ENCODE results near the gene STAT4.

Gene STAT4

GRCh38 chr2:191050640-191050987 is 100.2 kb downstream of the STAT4 start:
- in situ Hi-C loops (cut with HindIII; ENCODE audit: low sequenced_read_pairs): no loop called here
- no peak overlapping the region for H3K4me3 ChIP-seq (ENCODE audit: low read depth, low read length)
- no peak for DNase-seq (ENCODE audit: low read depth, low spot score)
- TF ChIP-seq CTCF (IDR thresholded peaks at IDR 0.05; ENCODE audit: low read depth, low read length): no peak

GRCh38 chr2:191049728-191050639 is 100.8 kb downstream of the STAT4 start:
- peak; percentile 53 for DNase-seq (ENCODE audit: low read depth, low spot score)
- no peak overlapping the region for H3K4me3 ChIP-seq (ENCODE audit: low read depth, low read length)
- in situ Hi-C loops (cut with HindIII; ENCODE audit: low sequenced_read_pairs): no loop called here
- no peak for TF ChIP-seq CTCF (IDR thresholded peaks at IDR 0.05; ENCODE audit: low read depth, low read length)

GRCh38 chr2:191048073-191048472 is 102.7 kb downstream of the STAT4 start:
- no peak for TF ChIP-seq CTCF (IDR thresholded peaks at IDR 0.05; ENCODE audit: low read depth, low read length)
- in situ Hi-C loops (cut with HindIII; ENCODE audit: low sequenced_read_pairs): no loop called here
- no peak overlapping the region for H3K4me3 ChIP-seq (ENCODE audit: low read depth, low read length)
- peak; percentile 41 for DNase-seq (ENCODE audit: low read depth, low spot score)

- TF ChIP-seq CTCF (IDR thresholded peaks at IDR 0.05; ENCODE audit: low read depth, low read length): no peak
- DNase-seq (ENCODE audit: low read depth, low spot score): no peak
- H3K4me3 ChIP-seq (ENCODE audit: low read depth, low read length): no peak overlapping the region
- in situ Hi-C loops (cut with HindIII; ENCODE audit: low sequenced_read_pairs): no loop called here
Observed at GRCh38 chr2:191045141-191045540, 105.7 kb downstream of the STAT4 start.

- DNase-seq (ENCODE audit: low read depth, low spot score): peak; percentile 13
- no peak for TF ChIP-seq CTCF (IDR thresholded peaks at IDR 0.05; ENCODE audit: low read depth, low read length)
- H3K4me3 ChIP-seq (ENCODE audit: low read depth, low read length): no peak overlapping the region
- in situ Hi-C loops (cut with HindIII; ENCODE audit: low sequenced_read_pairs): no loop called here
Observed at GRCh38 chr2:191043438-191043837, 107.4 kb downstream of the STAT4 start.

- no peak overlapping the region for H3K4me3 ChIP-seq (ENCODE audit: low read depth, low read length)
- no peak for TF ChIP-seq CTCF (IDR thresholded peaks at IDR 0.05; ENCODE audit: low read depth, low read length)
- in situ Hi-C loops (cut with HindIII; ENCODE audit: low sequenced_read_pairs): no loop called here
- peak; percentile 16 for DNase-seq (ENCODE audit: low read depth, low spot score)
Observed at GRCh38 chr2:191041418-191042161, 109.2 kb downstream of the STAT4 start.

Measured in astrocyte of the spinal cord (primary cell).